Endothelial cell of umbilical vein (primary cell): ENCODE results near the gene GPR157. TPM values are rescaled to one million over a fixed set of nuclear protein-coding genes. Genes with fewer than 3 reads are reported as not detected.

Experiments
- BruUV-seq: library from RNA; stranded (reverse); fragments of 400-500 nt; replicated peaks from 2 replicates; lab custom pipeline; 2021; lab: Mats Ljungman, UMichigan
- CTCF ChIA-PET: fragments of 300-600, 350-600 bp; sonication (Branson Sonifier 250); formaldehyde crosslinking; loops from one replicate; lab custom pipeline; 2021; ENCODE audit warnings: antibody characterized with exemption, inconsistent platforms; lab: Charles Lee
- POLR2A ChIA-PET: fragments of 300-600, 350-600 bp; sonication (Branson Sonifier 250); formaldehyde crosslinking; loops from one replicate; lab custom pipeline; 2021; ENCODE audit warnings: antibody characterized with exemption, inconsistent platforms; lab: Charles Lee
- DNase-seq: peaks from one replicate; pipeline ENCODE4 v3.0.0-alpha.2; 2011; ENCODE audit warnings: low read depth, low spot score
- FAIRE-seq: peaks from 2 replicates; lab custom pipeline; 2011; peaks lifted over from hg19 to GRCh38; lab: Jason Lieb, UNC
- H2AFZ ChIP-seq: 2 replicates; pipeline ENCODE4 v1.6.0; 2012; ENCODE audit warnings: low read depth, low read length, control low read depth, inconsistent platforms
- H3K27ac ChIP-seq: 2 replicates; pipeline ENCODE4 v1.5.1; 2011; ENCODE audit warnings: low read depth, mild to moderate bottlenecking, control low read depth, low read length, moderate library complexity; ENCODE audit not compliant: insufficient read depth
- H3K27me3 ChIP-seq, 2 experiments: 2 replicates each; pipeline versions ENCODE4 v1.6.0 to v1.6.1; 2011; ENCODE audit warnings: low read length in 2 of 2, mixed read lengths in 1 of 2; ENCODE audit not compliant: control insufficient read depth in 2 of 2, insufficient read depth in 2 of 2
- H3K36me3 ChIP-seq, 2 experiments: 2 replicates in 1 of 2; 3 replicates in 1 of 2; pipeline ENCODE4 v1.5.1; 2011; ENCODE audit warnings: low read length in 2 of 2, mild to moderate bottlenecking in 1 of 2, moderate library complexity in 1 of 2; ENCODE audit not compliant: control insufficient read depth in 2 of 2, insufficient read depth in 2 of 2; ENCODE audit errors: extremely low read depth in 1 of 2
- H3K4me1 ChIP-seq: 3 replicates; pipeline ENCODE4 v1.5.1; 2011; ENCODE audit warnings: mild to moderate bottlenecking, low read length; ENCODE audit not compliant: control insufficient read depth, insufficient read depth; ENCODE audit errors: extremely low read depth
- H3K4me2 ChIP-seq: 2 replicates; pipeline ENCODE4 v1.6.1; 2011; ENCODE audit warnings: low read length, control low read depth, mixed read lengths; ENCODE audit not compliant: insufficient read depth
- H3K4me3 ChIP-seq, 3 experiments: fragments of 200-600 bp in 1 of 3; sonication (generic), shearing (Covaris generic) in 1 of 3; replicated peaks in 1 of 3; 2 replicates each; pipeline ENCODE4 v1.5.1; 2011 to 2016; ENCODE audit warnings: control low read depth in 3 of 3, low read length in 3 of 3, mild to moderate bottlenecking in 2 of 3, inconsistent platforms in 1 of 3, low read depth in 1 of 3, moderate library complexity in 1 of 3; ENCODE audit not compliant: insufficient read depth in 1 of 3
- H3K79me2 ChIP-seq: 2 replicates; pipeline ENCODE4 v1.6.0; 2012; ENCODE audit warnings: low read length, inconsistent platforms; ENCODE audit not compliant: control insufficient read depth, insufficient read depth
- H3K9ac ChIP-seq: replicated peaks from 2 replicates; pipeline ENCODE3; 2011; ENCODE audit warnings: low read length, control low read depth; ENCODE audit not compliant: insufficient read depth; ENCODE audit errors: extremely low read depth
- H3K9me1 ChIP-seq: replicated peaks from 3 replicates; pipeline ENCODE4 v1.6.0; 2011; ENCODE audit warnings: mild to moderate bottlenecking, low read length; ENCODE audit not compliant: control insufficient read depth, insufficient read depth; ENCODE audit errors: extremely low read depth
- H3K9me3 ChIP-seq: replicated peaks from 2 replicates; pipeline ENCODE4 v1.5.1; 2012; ENCODE audit warnings: low read length, inconsistent platforms; ENCODE audit not compliant: control insufficient read depth, insufficient read depth
- H4K20me1 ChIP-seq: replicated peaks from 2 replicates; pipeline ENCODE3; 2011; ENCODE audit warnings: mild to moderate bottlenecking, low read length; ENCODE audit not compliant: control insufficient read depth, insufficient read depth; ENCODE audit errors: extremely low read depth
- CTCF ChIP-seq, 2 donors: IDR thresholded peaks; 1 replicate in 1 of 2; 2 replicates in 1 of 2; pipeline ENCODE4 v1.5.1; 2011; ENCODE audit warnings: low read length in 2 of 2, mild to moderate bottlenecking in 2 of 2, moderate library complexity in 2 of 2, control low read depth in 1 of 2, inconsistent platforms in 1 of 2, low read depth in 1 of 2; ENCODE audit not compliant: insufficient read depth in 1 of 2; ENCODE audit errors: extremely low read depth in 1 of 2
- EZH2 ChIP-seq: IDR thresholded peaks from 2 replicates; pipeline ENCODE4 v1.6.1; 2012; ENCODE audit warnings: borderline replicate concordance, low read depth, mild to moderate bottlenecking, moderate library complexity, low read length, inconsistent platforms; ENCODE audit not compliant: severe bottlenecking
- FOS ChIP-seq: IDR thresholded peaks from 2 replicates; pipeline ENCODE4 v1.6.1; 2011; ENCODE audit warnings: mild to moderate bottlenecking, low read length, moderate library complexity, borderline replicate concordance; ENCODE audit not compliant: insufficient read depth
- GATA2 ChIP-seq: IDR thresholded peaks from 2 replicates; pipeline ENCODE4 v1.7.0; 2011; ENCODE audit warnings: low read depth, mild to moderate bottlenecking, moderate library complexity, mixed read lengths, low read length; ENCODE audit not compliant: insufficient read length, insufficient read depth
- JUN ChIP-seq: IDR thresholded peaks from 2 replicates; pipeline ENCODE4 v1.6.1; 2011; ENCODE audit warnings: borderline replicate concordance, low read depth; ENCODE audit not compliant: insufficient read length, insufficient read depth
- MAX ChIP-seq: IDR thresholded peaks from 2 replicates; pipeline ENCODE4 v1.6.1; 2011; ENCODE audit not compliant: insufficient read depth, insufficient read length
- MYC ChIP-seq: IDR thresholded peaks from one replicate; pipeline ENCODE4 v1.6.1; 2011; ENCODE audit warnings: mild to moderate bottlenecking, low read depth, low read length
- POLR2A ChIP-seq: IDR thresholded peaks from 2 replicates; pipeline ENCODE4 v1.6.1; 2012; ENCODE audit warnings: low read depth, mild to moderate bottlenecking, control low read depth, low read length
- POLR2AphosphoS5 ChIP-seq: IDR thresholded peaks from 2 replicates; pipeline ENCODE4 v1.6.1; 2012; ENCODE audit warnings: low read depth, mild to moderate bottlenecking, control low read depth, low read length, moderate library complexity; ENCODE audit not compliant: insufficient read depth
- dilution Hi-C: fragments of 300-500 bp; cut with MboI; formaldehyde crosslinking; loops from one replicate; pipeline ENCODE4 v1.15.0; 2019; ENCODE audit warnings: low sequenced_read_pairs; ENCODE audit not compliant: extremely low pct_ligation_motif_present
- intact Hi-C: fragments of 100-400 bp; cut with micrococcal nuclease; formaldehyde crosslinking; loops from one replicate; pipeline ENCODE4 v1.10.0; 2022
- polyA plus RNA-seq, 4 experiments: library from polyadenylated mRNA; depleted of rRNA in 3 of 4; stranded (reverse) in 3 of 4; unstranded in 1 of 4; fragments of >200 nt; gene quantifications; 2 replicates each; pipeline versions ENCODE4 v1.2.1 to v1.2.3, GENCODE V29; 2011 to 2012; ENCODE audit warnings: missing spikeins in 1 of 4
- total RNA-seq: library from RNA; stranded (reverse); gene quantifications from 2 replicates; pipeline ENCODE4 v1.2.3, GENCODE V29; 2021

The GPR157 gene
- total and polyA plus RNA-seq, 2 donors (not counting 3 experiments of a cell fraction or from before 2014, with no cell fraction given) = 1.0 to 6.5 TPM

GRCh38 chr1:9166289-9167235 is 37.7 kb upstream of the GPR157 start:
- Histone ChIP-seq H3K4me3 (no peak overlapping the region), H3K79me2 (peaks cover 87% of the 10 kb centered on the region), H3K4me1 (peaks cover 39% of the 10 kb centered on the region), H4K20me1 (no peaks in the 10 kb centered on the region), H3K4me2 (no peak overlapping the region), H3K36me3 (peaks cover 0 to 10% of the 10 kb centered on the region in 2 experiments), H3K9me1 (no peaks in the 10 kb centered on the region), H3K27me3 (no peaks in the 10 kb centered on the region), H2AFZ (no peak overlapping the region), H3K9ac (peak overlapping the region; percentile 19), H3K27ac (peak overlapping the region; percentile 99), H3K9me3 (no peaks in the 10 kb centered on the region)
- POLR2A ChIA-PET = no interaction called here
- dilution Hi-C loops = no loop called here
- FAIRE-seq = peak; percentile 47
- intact Hi-C loops = no loop called here
- CTCF ChIA-PET = interaction anchor here (0.9 to 3.3 kb wide), 5 partner anchors 9 to 37 kb away, joined by 3 to 23 read pairs (median 6); no protein-coding TSS in a partner anchor
- BruUV-seq = no TSS peak
- DNase-seq = peak; percentile 69
- TF ChIP-seq GATA2 (no peak), POLR2A (no peak)

- H3K9me1 ChIP-seq = no peaks in the 10 kb centered on the region
- H3K9me3 ChIP-seq = no peaks in the 10 kb centered on the region
- intact Hi-C loops (loop anchor here (2.0 kb wide), 1 partner anchor 19 kb away; no protein-coding TSS in a partner anchor), dilution Hi-C loops (no loop called here)
- H3K27ac ChIP-seq = peak overlapping the region; percentile 99
- H3K4me1 ChIP-seq = peaks cover 39% of the 10 kb centered on the region
- no peak overlapping the region for H3K9ac ChIP-seq
- POLR2A ChIA-PET = interaction anchor here (0.6 kb wide), 1 partner anchor 116 kb away, joined by 4 read pairs; no protein-coding TSS in a partner anchor
- peaks cover 88% of the 10 kb centered on the region for H3K79me2 ChIP-seq
- no TSS peak for BruUV-seq
- no peak for DNase-seq
- FAIRE-seq = no peak
- TF ChIP-seq POLR2A (no peak), MYC (no peak), POLR2AphosphoS5 (no peak), CTCF (IDR thresholded peaks at IDR 0.05; ENCODE audit: extremely low read depth in 1 of 2, insufficient read depth in 1 of 2, low read depth in 1 of 2, low read length in 2 of 2) (no peak), EZH2 (no peak), JUN (no peak), MAX (no peak), FOS (no peak), GATA2 (no peak)
- no peak overlapping the region for H3K4me2 ChIP-seq
- peaks cover 0 to 7% of the 10 kb centered on the region in 2 experiments for H3K36me3 ChIP-seq
- no peaks in the 10 kb centered on the region for H3K27me3 ChIP-seq
- no peak overlapping the region for H3K4me3 ChIP-seq
- no peaks in the 10 kb centered on the region for H4K20me1 ChIP-seq
- no peak overlapping the region for H2AFZ ChIP-seq
- CTCF ChIA-PET = interaction anchor here (1.2 to 3.3 kb wide), 5 partner anchors 10 to 36 kb away, joined by 4 to 23 read pairs (median 6); no protein-coding TSS in a partner anchor
These were observed 36.5 kb upstream of the GPR157 start for GRCh38 chr1:9165396-9165795.
